ENCODE measurements around the gene OLAH. TPM values are rescaled to one million over a fixed set of nuclear protein-coding genes. Genes with fewer than 3 reads are reported as not detected.

Gene OLAH
- total and polyA plus RNA-seq, 5 donors from 2014 or later: not detected

DNA sequence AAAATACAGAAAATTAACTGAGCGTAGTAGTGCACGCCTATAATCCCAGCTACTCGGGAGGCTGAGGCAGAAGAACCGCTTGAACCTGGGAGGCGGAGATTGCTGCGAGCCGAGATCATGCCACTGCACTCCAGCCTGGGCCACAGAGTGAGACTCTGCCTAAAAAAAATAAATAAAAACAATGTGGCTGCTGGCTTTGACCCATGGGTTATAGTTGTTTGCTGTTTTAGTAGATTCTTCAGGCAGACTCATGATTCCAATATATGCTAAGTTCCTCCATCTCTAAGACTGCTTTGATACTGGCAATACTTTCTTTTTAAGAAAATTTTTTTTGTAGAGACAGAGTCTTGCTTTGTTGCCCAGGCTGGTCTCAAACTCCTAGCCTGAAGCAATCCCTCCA, 8.4 kb downstream of the OLAH start:
- Mint-ChIP-seq H3K36me3 (no peaks in the 10 kb centered on the region), H3K9me3 (peaks cover 0 to 2% (median 0%) of the 10 kb centered on the region in 7 donors), H3K27me3 (peaks cover 27% of the 10 kb centered on the region), H3K4me3 (no peak overlapping the region), H3K27ac (no peak overlapping the region), H3K4me1 (no peaks in the 10 kb centered on the region)
- Histone ChIP-seq H3K4me3 (ENCODE audit: low read depth, low read length) (no peak overlapping the region), H3K4me1 (ENCODE audit: control insufficient read depth, insufficient read depth, low read length, poor library complexity, severe bottlenecking) (no peaks in the 10 kb centered on the region), H3K36me3 (ENCODE audit: control insufficient read depth, insufficient read depth, low read length) (no peaks in the 10 kb centered on the region), H3K27me3 (ENCODE audit: control insufficient read depth, insufficient read depth, low read length) (no peaks in the 10 kb centered on the region), H3K9me3 (ENCODE audit: control insufficient read depth in 2 of 2, low read length in 2 of 2) (no peaks in the 10 kb centered on the region), H3K27ac (ENCODE audit: insufficient read depth, low read length, poor library complexity, severe bottlenecking) (no peak overlapping the region)
- DNase-seq: no peak
- no peak for ATAC-seq (ENCODE audit: low read depth in 2 of 2)

DNA sequence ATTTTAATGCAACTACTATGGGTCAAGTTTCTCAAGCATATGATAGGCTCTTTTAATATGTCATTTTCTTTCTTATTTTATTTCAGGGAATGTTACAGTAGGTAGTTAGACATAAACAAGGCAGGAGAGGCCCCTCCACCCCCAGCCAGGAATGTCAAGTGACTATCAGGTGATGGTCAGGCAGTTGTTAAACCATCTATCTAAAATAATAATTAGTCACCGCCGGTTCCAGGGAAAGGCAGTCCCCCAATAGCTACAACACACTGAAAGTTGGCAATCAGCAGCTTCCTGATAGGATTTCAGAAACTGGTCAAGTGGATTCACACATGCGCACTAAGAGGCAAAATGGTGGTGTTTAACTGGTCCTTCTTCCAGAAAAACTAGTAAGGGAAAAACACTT, 9.3 kb downstream of the OLAH start:
- Histone ChIP-seq H3K27ac (ENCODE audit: insufficient read depth, low read length, poor library complexity, severe bottlenecking) (no peak overlapping the region), H3K27me3 (ENCODE audit: control insufficient read depth, insufficient read depth, low read length) (peaks cover 2% of the 10 kb centered on the region), H3K9me3 (ENCODE audit: control insufficient read depth in 2 of 2, low read length in 2 of 2) (no peaks in the 10 kb centered on the region), H3K36me3 (ENCODE audit: control insufficient read depth, insufficient read depth, low read length) (no peaks in the 10 kb centered on the region), H3K4me3 (ENCODE audit: low read depth, low read length) (no peak overlapping the region), H3K4me1 (ENCODE audit: control insufficient read depth, insufficient read depth, low read length, poor library complexity, severe bottlenecking) (no peaks in the 10 kb centered on the region)
- ATAC-seq (ENCODE audit: low read depth in 2 of 2) (no peak), DNase-seq (no peak)
- Mint-ChIP-seq H3K4me3 (no peak overlapping the region), H3K36me3 (no peaks in the 10 kb centered on the region), H3K27me3 (peaks cover 23% of the 10 kb centered on the region), H3K9me3 (peaks cover 0 to 2% (median 0%) of the 10 kb centered on the region in 7 donors), H3K4me1 (no peaks in the 10 kb centered on the region), H3K27ac (no peak overlapping the region)

DNA sequence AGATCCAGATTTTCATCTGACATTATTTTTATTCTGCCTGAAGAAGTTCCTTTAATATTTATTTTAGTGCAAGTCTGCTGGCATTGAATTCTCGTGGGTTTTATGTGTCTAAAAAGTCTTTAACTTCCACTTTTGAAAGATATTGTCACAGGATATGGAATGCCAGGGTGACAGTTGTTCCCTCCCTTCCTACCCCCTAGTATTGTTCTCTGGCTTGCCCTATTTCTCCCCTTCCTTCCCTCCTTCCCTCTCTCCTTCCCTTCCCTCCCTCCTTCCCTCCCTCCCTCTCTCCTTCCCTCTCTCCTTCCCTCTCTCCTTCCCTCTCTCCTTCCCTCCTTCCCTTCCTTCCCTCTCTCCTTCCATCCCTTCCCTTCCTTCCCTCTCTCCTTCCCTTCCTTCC, 14.9 kb downstream of the OLAH start:
- Histone ChIP-seq H3K9me3 (ENCODE audit: control insufficient read depth in 2 of 2, low read length in 2 of 2) (peaks cover 14 to 17% of the 10 kb centered on the region in 2 experiments), H3K36me3 (ENCODE audit: control insufficient read depth, insufficient read depth, low read length) (no peaks in the 10 kb centered on the region), H3K4me3 (ENCODE audit: low read depth, low read length) (no peak overlapping the region), H3K27ac (ENCODE audit: insufficient read depth, low read length, poor library complexity, severe bottlenecking) (no peak overlapping the region), H3K27me3 (ENCODE audit: control insufficient read depth, insufficient read depth, low read length) (peaks cover 2% of the 10 kb centered on the region), H3K4me1 (ENCODE audit: control insufficient read depth, insufficient read depth, low read length, poor library complexity, severe bottlenecking) (no peaks in the 10 kb centered on the region)
- Mint-ChIP-seq H3K36me3 (no peaks in the 10 kb centered on the region), H3K9me3 (peaks cover 0 to 15% (median 5%) of the 10 kb centered on the region in 7 donors), H3K27me3 (peaks cover 25% of the 10 kb centered on the region), H3K4me3 (no peak overlapping the region), H3K4me1 (no peaks in the 10 kb centered on the region), H3K27ac (no peak overlapping the region)
- no peak for ATAC-seq (ENCODE audit: low read depth in 2 of 2)
- DNase-seq: no peak

DNA sequence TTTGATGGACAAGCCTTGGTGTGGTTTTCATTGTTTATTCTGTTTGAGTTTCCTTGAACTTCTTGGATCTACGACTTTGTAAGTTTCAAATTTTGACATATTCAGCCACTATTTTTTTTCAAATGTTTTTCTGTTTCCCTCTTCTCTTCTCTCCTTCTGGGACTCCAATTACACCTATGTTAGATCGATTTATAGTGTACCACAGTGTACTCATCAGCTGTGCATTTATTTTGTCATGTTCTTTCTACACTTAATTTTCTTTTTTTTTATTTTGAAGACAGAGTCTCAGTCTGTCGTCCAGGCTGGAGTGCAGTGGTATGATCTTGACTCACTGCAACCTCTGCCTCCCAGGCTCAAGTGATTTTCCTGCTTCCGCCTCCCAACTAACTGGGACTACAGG, 16.2 kb downstream of the OLAH start:
- no peak for DNase-seq
- Mint-ChIP-seq H3K9me3 (peaks cover 0 to 15% (median 5%) of the 10 kb centered on the region in 7 donors), H3K36me3 (no peaks in the 10 kb centered on the region), H3K4me1 (no peaks in the 10 kb centered on the region), H3K27me3 (peaks cover 16% of the 10 kb centered on the region), H3K27ac (no peak overlapping the region), H3K4me3 (no peak overlapping the region)
- ATAC-seq (ENCODE audit: low read depth in 2 of 2): no peak
- H3K9me3 ChIP-seq (ENCODE audit: control insufficient read depth in 2 of 2, low read length in 2 of 2): peaks cover 14 to 17% of the 10 kb centered on the region in 2 experiments
- H3K27ac ChIP-seq (ENCODE audit: insufficient read depth, low read length, poor library complexity, severe bottlenecking): no peak overlapping the region
- no peaks in the 10 kb centered on the region for H3K4me1 ChIP-seq (ENCODE audit: control insufficient read depth, insufficient read depth, low read length, poor library complexity, severe bottlenecking)
- no peaks in the 10 kb centered on the region for H3K36me3 ChIP-seq (ENCODE audit: control insufficient read depth, insufficient read depth, low read length)
- H3K4me3 ChIP-seq (ENCODE audit: low read depth, low read length): no peak overlapping the region
- H3K27me3 ChIP-seq (ENCODE audit: control insufficient read depth, insufficient read depth, low read length): peaks cover 2% of the 10 kb centered on the region

DNA sequence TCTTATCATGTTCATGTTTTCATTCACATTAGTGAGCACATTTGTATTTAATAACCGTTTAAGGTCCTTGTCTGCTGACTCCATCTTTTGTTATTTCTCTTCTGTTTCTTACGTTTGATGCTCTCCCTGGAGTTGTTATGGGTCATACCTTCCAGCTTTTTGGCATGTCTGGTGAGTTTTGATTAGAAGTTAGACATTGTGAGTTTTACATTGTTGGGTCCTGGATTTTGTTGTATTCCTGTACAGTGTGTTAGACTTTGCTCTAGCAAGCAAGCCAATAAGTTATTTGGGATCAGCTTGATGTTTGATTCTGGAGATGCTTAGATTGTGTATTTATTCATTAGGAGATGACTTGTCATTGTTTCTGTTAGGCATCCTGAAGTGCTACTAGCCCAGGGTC, 16.9 kb downstream of the OLAH start:
- peaks cover 2% of the 10 kb centered on the region for H3K27me3 ChIP-seq (ENCODE audit: control insufficient read depth, insufficient read depth, low read length)
- DNase-seq: no peak
- Mint-ChIP-seq H3K27me3 (peaks cover 19% of the 10 kb centered on the region), H3K4me3 (no peak overlapping the region), H3K9me3 (peaks cover 2 to 15% (median 5%) of the 10 kb centered on the region in 7 donors), H3K27ac (no peak overlapping the region), H3K4me1 (no peaks in the 10 kb centered on the region), H3K36me3 (no peaks in the 10 kb centered on the region)
- no peaks in the 10 kb centered on the region for H3K36me3 ChIP-seq (ENCODE audit: control insufficient read depth, insufficient read depth, low read length)
- ATAC-seq (ENCODE audit: low read depth in 2 of 2): no peak
- no peak overlapping the region for H3K4me3 ChIP-seq (ENCODE audit: low read depth, low read length)
- H3K27ac ChIP-seq (ENCODE audit: insufficient read depth, low read length, poor library complexity, severe bottlenecking): no peak overlapping the region
- peaks cover 14 to 17% of the 10 kb centered on the region in 2 experiments for H3K9me3 ChIP-seq (ENCODE audit: control insufficient read depth in 2 of 2, low read length in 2 of 2)
- H3K4me1 ChIP-seq (ENCODE audit: control insufficient read depth, insufficient read depth, low read length, poor library complexity, severe bottlenecking): no peaks in the 10 kb centered on the region

DNA sequence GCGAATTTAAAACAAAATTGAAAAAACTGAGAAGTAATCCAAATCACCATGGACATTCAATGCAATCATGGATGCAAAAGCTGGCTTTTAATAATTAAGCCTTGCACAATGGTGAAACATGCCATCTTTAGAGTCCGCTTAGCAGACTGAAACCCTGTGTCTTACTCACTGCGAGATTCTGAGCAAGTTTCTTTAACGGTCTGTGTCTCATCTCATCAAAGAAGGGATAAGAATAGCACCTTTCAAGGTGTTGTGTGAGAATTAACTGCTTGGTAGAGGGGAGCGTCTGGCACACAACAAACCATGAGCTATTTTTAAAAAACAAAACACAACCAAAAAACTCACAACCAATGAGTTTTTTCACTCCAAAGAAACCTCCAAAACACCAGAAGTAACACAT, 23.4 kb downstream of the OLAH start:
- H3K27me3 Mint-ChIP-seq: peaks cover 16% of the 10 kb centered on the region
- DNase-seq (no peak), ATAC-seq (ENCODE audit: low read depth in 2 of 2) (no peak)
- peaks cover 0 to 6% (median 0%) of the 10 kb centered on the region in 4 donors for H3K4me1 Mint-ChIP-seq
- H3K27ac Mint-ChIP-seq: no peak overlapping the region
- H3K36me3 Mint-ChIP-seq: no peaks in the 10 kb centered on the region
- Histone ChIP-seq H3K27ac (ENCODE audit: insufficient read depth, low read length, poor library complexity, severe bottlenecking) (no peak overlapping the region), H3K4me3 (ENCODE audit: low read depth, low read length) (no peak overlapping the region), H3K9me3 (ENCODE audit: control insufficient read depth in 2 of 2, low read length in 2 of 2) (no peaks in the 10 kb centered on the region), H3K27me3 (ENCODE audit: control insufficient read depth, insufficient read depth, low read length) (peaks cover 3% of the 10 kb centered on the region), H3K36me3 (ENCODE audit: control insufficient read depth, insufficient read depth, low read length) (no peaks in the 10 kb centered on the region), H3K4me1 (ENCODE audit: control insufficient read depth, insufficient read depth, low read length, poor library complexity, severe bottlenecking) (no peaks in the 10 kb centered on the region)
- peaks cover 0 to 10% (median 0%) of the 10 kb centered on the region in 7 donors for H3K9me3 Mint-ChIP-seq
- no peak overlapping the region for H3K4me3 Mint-ChIP-seq

DNA sequence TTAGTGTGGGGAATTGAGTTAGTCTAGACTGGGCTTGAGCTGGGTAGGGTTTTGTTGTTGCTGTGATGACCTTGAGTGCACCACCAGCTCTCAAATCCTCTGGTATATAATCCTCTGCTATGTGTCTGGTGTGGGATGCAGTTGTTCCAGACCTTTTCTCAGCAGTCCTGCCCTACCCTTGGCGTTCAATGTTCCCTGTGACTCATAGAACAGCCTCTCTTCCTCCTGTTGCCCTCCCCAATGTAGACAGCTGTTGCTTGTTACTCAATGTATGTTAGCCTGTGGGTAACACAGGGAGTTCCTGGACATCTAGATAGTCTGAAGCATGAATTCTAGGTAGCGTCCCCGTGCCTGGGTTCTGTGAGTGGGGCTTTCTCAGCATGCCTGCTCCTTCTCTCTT, 25.1 kb downstream of the OLAH start:
- no peaks in the 10 kb centered on the region for H3K4me1 ChIP-seq (ENCODE audit: control insufficient read depth, insufficient read depth, low read length, poor library complexity, severe bottlenecking)
- no peak overlapping the region for H3K27ac Mint-ChIP-seq

DNA sequence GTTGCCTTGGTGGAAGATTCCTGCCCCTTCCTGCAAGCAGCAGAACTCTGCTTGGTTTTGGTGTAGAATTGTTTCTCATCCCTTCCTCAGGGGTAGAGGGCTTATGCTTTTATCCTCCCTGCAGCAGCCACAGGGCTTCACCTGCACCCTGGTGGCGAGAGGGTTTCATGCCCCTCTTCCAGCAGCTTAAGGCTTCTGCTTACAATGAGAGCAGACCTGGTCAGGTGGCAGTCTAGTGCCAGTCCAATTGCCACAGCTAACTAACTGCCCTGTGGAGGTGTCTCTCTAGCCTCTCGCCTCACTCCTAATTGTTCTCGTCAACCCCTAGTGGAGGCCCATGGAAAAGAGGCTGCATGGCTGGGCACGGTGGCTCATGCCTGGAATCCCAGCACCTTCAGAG, 25.5 kb downstream of the OLAH start:
- Mint-ChIP-seq H3K27me3 (peaks cover 18% of the 10 kb centered on the region), H3K27ac (no peak overlapping the region), H3K36me3 (no peaks in the 10 kb centered on the region), H3K4me3 (no peak overlapping the region), H3K4me1 (peaks cover 0 to 6% (median 0%) of the 10 kb centered on the region in 4 donors), H3K9me3 (peaks cover 0 to 10% (median 0%) of the 10 kb centered on the region in 7 donors)
- H3K4me3 ChIP-seq (ENCODE audit: low read depth, low read length): no peak overlapping the region
- no peak overlapping the region for H3K27ac ChIP-seq (ENCODE audit: insufficient read depth, low read length, poor library complexity, severe bottlenecking)
- peaks cover 6% of the 10 kb centered on the region for H3K27me3 ChIP-seq (ENCODE audit: control insufficient read depth, insufficient read depth, low read length)
- no peaks in the 10 kb centered on the region for H3K4me1 ChIP-seq (ENCODE audit: control insufficient read depth, insufficient read depth, low read length, poor library complexity, severe bottlenecking)
- H3K9me3 ChIP-seq (ENCODE audit: control insufficient read depth in 2 of 2, low read length in 2 of 2): no peaks in the 10 kb centered on the region
- no peak for ATAC-seq (ENCODE audit: low read depth in 2 of 2)
- no peak for DNase-seq
- no peaks in the 10 kb centered on the region for H3K36me3 ChIP-seq (ENCODE audit: control insufficient read depth, insufficient read depth, low read length)

More for the DNA sequence above, 25.1 kb downstream of the OLAH start:
- no peaks in the 10 kb centered on the region for H3K36me3 Mint-ChIP-seq
- no peaks in the 10 kb centered on the region for H3K36me3 ChIP-seq (ENCODE audit: control insufficient read depth, insufficient read depth, low read length)
- H3K27me3 ChIP-seq (ENCODE audit: control insufficient read depth, insufficient read depth, low read length): peaks cover 6% of the 10 kb centered on the region
- H3K9me3 ChIP-seq (ENCODE audit: control insufficient read depth in 2 of 2, low read length in 2 of 2): no peaks in the 10 kb centered on the region
- ATAC-seq (ENCODE audit: low read depth in 2 of 2): no peak
- peaks cover 18% of the 10 kb centered on the region for H3K27me3 Mint-ChIP-seq
- H3K27ac ChIP-seq (ENCODE audit: insufficient read depth, low read length, poor library complexity, severe bottlenecking): no peak overlapping the region
- peaks cover 0 to 6% (median 0%) of the 10 kb centered on the region in 4 donors for H3K4me1 Mint-ChIP-seq
- H3K4me3 Mint-ChIP-seq: no peak overlapping the region
- H3K4me3 ChIP-seq (ENCODE audit: low read depth, low read length): no peak overlapping the region
- H3K9me3 Mint-ChIP-seq: peaks cover 0 to 10% (median 0%) of the 10 kb centered on the region in 7 donors
- no peak for DNase-seq
